Activated naive CD4-positive, alpha-beta T cell treated with anti-CD3 and anti-CD28 coated beads, Interleukin-2, amount 10 ng/mL, durations not matched to agents 5 hours and 36 hours (primary cell): ENCODE results near the gene TBX1. TPM values are rescaled to one million over a fixed set of nuclear protein-coding genes. Genes with fewer than 3 reads are reported as not detected.

Experiments
- total RNA-seq, 2 experiments: library from RNA; stranded (reverse); gene quantifications; one replicate each; pipeline ENCODE4 v1.2.3, GENCODE V29; 2021

Gene TBX1
- not detected for total RNA-seq

DNA sequence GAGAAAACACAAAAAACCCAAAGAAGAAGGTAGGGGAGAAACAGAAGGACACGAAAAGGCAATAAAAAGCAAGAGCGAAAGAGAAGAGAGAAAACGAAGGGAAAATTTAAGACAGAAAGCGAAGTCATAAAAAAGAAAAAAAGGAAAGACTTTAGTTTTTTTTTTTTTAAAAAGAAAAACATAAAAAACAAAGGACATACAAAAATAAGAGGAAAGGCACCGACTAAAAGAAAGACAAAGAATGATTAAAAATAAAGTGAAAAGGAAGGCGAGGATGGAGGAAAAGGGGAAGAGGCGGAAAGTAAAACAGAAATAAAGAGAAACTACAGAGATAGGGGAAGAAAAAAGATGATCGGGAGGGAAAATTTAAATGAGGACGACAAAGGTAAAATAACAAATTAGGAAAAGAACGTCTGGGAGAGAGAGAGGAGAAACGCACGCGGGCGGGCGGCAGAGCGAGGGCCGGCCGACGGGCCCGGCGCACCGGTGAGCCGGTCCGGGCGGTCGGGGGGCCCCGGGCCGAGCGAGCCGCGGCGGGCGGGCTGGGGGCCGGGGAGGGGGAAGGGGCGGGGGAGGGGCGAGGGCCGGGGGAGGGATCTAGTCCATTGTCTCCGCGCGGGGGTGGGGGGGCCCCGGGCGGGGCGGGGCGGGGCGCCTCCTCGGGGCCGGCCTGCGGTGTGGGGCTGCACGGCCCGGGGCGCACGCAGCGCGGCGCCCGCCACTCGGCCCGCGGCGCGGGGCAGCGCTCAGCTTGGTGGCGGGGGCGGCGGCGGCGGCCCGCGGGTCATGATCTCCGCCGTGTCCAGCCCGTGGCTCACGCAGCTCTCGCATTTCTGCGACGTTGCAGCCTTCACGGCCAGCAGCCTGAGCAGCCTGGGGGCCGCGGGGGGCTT, at the start of gene TBX1:
Gene TBX1, plus strand, starts transcription at position 721 of the 893 bp plus-strand sequence. Its CDS starts 66 bp downstream, at position 787.

GRCh38 chr22:19714312-19715187, 46.0 kb upstream of the TBX1 start, which contains the start of gene SEPTIN5:
SEPTIN5 (plus strand) TSS chr22:19714503; CDS start chr22:19714589, 86 bp downstream.

DNA sequence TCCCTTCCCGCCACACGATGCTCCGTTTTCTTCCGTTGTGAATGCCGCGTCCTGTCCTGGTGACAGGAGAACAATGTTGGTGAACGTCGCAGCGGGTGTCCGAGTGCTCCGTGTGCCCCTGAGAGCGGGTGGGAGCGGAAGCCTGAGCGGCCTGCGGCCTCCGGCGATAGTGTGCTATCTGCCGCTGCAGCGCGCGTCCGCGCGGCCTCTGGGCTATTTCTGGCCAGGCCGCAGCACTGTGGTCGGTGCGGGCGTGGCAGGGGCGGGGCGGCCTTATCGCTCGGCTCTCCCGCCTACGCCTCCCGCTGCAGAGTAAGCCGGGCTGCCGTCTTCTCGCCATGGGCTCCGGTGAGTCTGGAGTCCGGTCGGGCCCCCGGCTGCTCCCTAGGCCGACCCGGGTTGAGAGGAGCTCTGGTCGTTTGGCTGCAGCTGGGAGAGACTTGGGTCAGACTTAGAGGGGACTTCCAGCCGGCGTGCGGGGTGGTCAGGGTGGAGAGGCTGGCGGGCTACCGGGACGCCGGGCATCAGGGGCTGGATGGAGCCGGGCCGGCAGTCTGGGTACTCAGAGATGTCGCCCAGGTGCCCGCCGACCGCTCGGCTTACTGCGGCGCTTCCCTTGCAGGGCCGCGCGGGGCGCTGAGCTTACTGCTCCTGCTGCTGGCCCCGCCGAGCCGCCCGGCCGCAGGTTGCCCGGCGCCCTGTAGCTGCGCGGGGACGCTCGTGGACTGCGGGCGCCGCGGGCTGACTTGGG, 37.2 kb upstream of the TBX1 start, which contains the start of gene GP1BB:
Gene GP1BB, plus strand, starts transcription at position 308 of the 751 bp plus-strand sequence. Its CDS starts 31 bp downstream, at position 339.

Other genes starting within 250 kb of the TBX1 start
- gene CLDN5, start 236.4 kb upstream of the TBX1 start, total RNA-seq, result 1 to 10 TPM; 4.8 to 4.9 TPM
- under 1 TPM in 1 of 2 experiments, not detected in 1; 0.29 TPM for gene SEPTIN5, start 46.3 kb upstream of the TBX1 start, total RNA-seq
- gene GP1BB, start 37.2 kb upstream of the TBX1 start, total RNA-seq, result not detected
- gene GNB1L, start 94.1 kb downstream of the TBX1 start, total RNA-seq, result 1 to 10 TPM; 6.5 to 7.1 TPM
- gene RTL10, start 94.1 kb downstream of the TBX1 start, total RNA-seq, result 10 to 100 TPM; 21.3 to 22.0 TPM
- 10 to 100 TPM; 64.4 to 66.3 TPM for gene COMT, start 181.0 kb downstream of the TBX1 start, total RNA-seq
- gene TXNRD2, start 181.0 kb downstream of the TBX1 start, total RNA-seq, result 10 to 100 TPM; 16.7 to 17.0 TPM